HG02840 (cell line): Measurements from ENCODE around the gene SCAF4.
"Not testable (repeated sequence)": the region's sequence is repeated elsewhere in the genome, so short reads cannot be mapped to it uniquely, and the experiment has no call there.

Experiments
- ATAC-seq: cut with Tn5 transposase; IDR thresholded peaks from one replicate; pipeline ENCODE4 v1.9.1; 2021; ENCODE audit warnings: mild to moderate bottlenecking, moderate library complexity, moderate number of reproducible peaks; ENCODE audit not compliant: unreplicated experiment, low FRiP score

SCAF4 gene

DNA sequence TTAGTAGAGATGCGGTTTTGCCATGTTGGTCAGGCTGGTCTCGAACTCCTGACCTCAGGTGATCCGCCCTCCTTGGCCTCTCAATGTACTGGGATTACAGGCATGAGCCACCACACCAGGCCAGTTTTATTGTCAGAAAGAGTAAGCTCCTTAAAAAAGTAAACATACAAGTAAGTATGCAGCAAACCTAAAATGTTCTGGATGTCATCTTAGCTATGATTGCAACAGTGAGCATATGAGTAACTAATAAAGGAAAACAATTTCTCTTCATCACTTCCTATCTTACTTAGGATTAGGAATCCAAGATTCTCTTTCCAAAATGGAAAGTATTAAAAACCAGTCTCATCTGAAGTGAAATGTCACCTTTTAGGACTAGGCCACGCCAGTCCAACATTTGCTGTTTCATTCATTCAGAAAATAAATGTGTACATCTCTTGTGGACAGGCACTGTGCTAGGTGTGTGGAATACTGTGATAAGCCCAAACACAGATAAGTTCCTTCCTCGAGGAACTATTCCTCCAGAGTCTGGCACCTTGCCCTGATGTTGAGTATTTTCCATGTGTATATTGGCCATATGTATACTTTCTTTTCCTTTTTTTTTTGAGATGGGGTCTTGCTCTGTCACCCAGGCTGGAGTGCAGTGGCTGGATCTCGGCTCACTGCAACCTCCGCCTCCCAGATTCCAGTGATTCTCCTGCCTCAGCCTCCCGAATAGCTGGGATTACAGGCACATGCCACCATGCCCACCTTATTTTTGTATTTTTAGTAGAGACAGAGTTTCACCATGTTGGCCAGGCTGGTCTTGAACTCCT is 5.9 kb upstream of the SCAF4 start:
- not testable (repeated sequence) for ATAC-seq

DNA sequence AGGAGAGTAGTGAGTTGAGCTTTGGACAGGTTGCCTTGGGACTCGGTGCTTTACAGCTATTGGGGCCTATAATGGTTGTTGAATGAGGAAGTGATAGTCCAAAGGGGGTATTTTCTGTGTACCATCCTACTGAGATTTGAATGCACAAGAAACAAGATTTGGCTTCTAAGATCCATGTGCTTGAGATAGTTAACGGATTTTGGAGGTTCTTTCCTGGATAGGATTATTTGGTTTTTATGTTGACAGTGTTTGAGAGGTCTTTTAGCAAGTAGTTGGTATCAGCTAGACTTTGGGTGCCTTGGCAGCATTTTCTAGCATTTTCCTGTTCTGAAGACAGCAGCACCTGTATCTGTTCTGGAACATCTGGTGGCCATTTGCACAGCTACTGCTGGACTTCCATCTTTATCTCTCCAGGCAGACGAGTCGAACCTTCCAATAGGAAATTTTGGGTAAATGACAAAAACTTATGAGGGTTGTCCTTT is 3.6 kb upstream of the SCAF4 start:
- ATAC-seq = no peak

GRCh38 chr21:31733551-31734149 is 1.7 kb upstream of the SCAF4 start:
- no peak for ATAC-seq

DNA sequence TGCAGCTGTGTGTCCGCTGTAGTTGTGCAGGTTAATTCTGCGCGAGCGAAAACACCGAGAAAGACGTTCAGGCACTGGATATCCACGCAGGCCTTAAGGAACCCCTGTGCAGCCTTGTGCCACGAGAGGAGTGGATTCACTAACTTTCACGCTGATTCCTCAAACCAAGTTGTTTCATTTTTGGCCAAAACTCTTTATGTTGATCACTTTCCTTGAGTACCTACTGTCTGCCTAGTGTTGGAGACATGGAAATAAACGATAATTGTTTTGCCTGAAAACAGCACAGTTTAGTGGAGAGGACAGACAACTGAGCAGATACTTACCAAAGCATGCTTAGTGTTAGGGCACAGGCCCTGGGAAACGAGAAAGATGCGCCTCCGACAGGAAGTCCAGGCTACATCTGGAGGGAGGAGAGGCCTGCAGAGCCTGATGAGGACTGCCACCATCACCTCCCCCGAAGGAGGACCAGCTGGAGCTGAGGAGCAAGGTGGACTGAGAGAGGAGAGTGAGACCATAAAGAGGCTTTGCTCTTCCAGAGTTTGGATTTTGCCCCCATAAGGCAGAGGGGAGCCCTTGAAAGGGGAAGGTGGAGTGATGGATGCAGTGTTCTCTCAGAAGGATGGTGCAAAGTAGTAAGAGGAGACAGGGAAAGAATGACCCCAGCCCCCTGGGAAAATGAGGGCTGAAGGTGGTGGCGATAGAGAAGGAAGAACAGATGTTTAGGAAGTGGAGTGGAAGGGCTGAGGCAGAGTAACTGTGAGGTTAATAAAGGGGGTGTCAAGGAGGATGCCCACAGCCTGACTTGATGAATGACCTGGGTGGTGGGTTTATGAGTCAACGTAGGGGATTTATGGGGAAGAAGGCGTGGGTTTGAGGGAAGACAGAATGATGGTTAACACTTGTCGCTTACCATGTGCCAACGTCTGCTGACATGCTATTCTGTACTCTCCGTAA is 956 bp upstream of the SCAF4 start:
- no peak for ATAC-seq

GRCh38 chr21:31731056-31731856 is 662 bp downstream of the SCAF4 start:
- ATAC-seq = peak; percentile 10

GRCh38 chr21:31730712-31731055 is 1.2 kb downstream of the SCAF4 start:
- no peak for ATAC-seq

GRCh38 chr21:31729622-31730343 is 2.1 kb downstream of the SCAF4 start:
- ATAC-seq = no peak

GRCh38 chr21:31728952-31729351 is 3.0 kb downstream of the SCAF4 start:
- no peak for ATAC-seq

- ATAC-seq = no peak
These were observed 3.7 kb downstream of the SCAF4 start for GRCh38 chr21:31728191-31728590.

DNA sequence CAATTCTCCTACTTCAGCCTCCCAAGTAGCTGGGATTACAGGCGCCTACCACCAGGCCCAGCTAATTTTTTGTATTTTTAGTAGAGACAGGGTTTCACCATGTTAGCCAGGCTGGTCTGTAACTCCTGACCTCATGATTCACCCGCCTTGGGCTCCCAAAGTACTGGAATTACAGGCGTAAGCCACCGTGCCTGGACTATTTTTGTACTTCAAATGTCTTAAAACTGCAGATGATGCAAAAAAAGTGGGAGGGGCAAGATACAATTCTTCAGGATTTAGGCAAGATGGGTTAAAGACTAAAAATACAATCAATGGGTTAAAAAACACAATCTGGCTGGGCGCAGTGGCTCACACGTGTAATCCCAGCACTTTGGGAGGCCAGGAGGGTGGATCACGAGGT is 4.7 kb downstream of the SCAF4 start:
- ATAC-seq = no peak

DNA sequence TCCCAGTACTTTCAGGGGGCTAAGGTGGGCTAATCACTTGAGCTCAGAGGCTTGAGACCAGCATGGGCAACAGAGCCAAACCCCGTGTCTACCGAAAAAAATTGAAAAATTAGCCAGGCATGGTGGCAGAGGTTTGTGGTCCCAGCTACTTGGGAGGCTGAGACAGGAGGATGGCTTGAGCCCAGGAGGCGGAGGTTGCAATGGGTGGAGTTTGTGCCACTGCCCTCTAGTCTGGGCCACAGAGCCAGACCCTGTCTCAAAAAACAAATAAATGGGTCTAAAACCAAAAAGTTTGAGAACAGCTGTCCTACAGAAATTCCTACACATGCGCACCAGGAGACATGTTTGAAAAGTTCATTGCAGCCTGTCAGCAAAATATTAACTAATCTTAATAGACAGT is 5.5 kb downstream of the SCAF4 start:
- ATAC-seq = no peak

DNA sequence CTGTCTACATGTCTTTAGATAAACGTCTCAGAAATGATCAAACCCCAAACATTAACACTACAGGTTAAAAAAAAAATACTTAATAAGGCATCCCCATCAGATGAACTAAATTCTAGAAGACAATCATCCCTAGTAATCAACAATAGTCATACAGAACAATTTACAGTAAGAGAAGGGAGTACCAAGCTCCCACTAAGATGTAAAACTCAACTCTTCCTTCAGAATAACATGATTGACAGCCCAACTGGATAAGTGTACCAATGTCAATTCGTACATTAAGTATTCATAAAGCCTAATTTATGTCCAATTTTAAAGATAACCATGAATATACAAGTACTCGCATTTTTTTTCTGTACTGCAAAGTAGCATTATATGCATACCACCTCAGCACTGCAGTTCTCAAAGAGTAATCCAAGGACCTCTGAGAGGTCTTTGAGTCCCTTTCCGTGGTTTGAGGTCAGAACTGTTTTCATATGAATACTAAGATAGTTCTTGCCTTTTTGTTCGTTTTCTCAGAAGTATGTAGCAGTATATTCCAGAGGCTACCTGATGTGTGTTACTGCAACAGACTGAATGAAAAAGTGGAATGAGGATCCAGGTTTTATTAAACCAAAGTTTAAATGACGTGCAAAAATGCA is 6.6 kb downstream of the SCAF4 start:
- no peak for ATAC-seq

DNA sequence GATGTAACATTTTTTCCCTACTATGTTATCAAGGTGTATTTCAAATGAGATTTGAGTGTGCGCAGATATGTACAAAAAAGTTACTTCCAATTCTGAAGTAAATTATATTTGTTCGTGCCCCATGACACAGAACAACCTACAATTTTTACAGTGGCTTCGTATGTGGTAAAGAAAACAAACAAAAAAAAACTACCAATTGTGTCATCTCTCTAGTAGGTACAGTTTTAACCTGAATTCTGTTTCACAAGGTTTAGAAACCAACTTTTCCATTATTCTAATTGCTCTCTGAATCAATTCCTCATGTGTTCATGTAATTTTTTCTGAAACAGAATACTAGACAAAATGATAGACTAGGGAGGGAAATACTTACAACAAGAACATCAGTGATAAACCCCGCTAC is 7.4 kb downstream of the SCAF4 start:
- ATAC-seq = no peak

DNA sequence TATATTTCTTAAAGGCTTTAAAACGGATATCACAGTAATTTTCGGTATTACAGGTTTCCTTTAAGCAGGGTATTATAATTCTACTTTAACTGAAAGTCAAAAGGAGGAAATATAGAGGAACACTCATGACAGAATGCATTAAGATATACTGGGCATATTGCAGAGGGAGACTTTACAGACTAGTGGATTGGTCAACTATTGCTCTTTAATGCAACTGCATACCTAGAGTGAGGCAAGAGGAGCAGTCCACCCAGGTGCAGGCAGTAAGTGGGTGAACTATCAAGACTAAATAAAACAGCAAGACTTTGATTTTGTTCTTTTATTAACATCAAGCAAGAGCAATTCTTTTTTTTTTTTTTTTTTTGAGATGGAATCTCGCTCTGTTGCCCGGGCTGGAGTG is 10.5 kb downstream of the SCAF4 start:
- no peak for ATAC-seq

DNA sequence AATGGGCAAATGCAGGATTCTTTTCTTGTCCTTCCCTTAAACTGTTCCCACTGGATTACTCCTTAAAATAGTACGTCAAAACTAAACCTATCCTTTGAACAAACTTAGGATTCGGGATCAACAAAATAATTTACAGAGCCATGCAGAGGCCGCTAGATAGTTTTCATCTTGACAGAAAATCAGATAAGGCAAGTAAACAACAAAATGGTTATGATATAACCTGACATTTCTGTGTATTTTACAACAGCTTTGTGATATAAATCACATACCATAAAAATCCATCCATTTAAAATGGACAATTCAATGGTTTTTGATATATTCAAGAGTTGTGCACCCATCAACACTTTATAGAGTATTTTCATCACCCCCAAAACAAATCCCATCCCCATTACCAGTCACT is 11.2 kb downstream of the SCAF4 start:
- ATAC-seq = no peak

- ATAC-seq = no peak
These were observed 11.6 kb downstream of the SCAF4 start for GRCh38 chr21:31720330-31720729.

- no peak for ATAC-seq
These were observed 15.8 kb downstream of the SCAF4 start for GRCh38 chr21:31716106-31716505.

DNA sequence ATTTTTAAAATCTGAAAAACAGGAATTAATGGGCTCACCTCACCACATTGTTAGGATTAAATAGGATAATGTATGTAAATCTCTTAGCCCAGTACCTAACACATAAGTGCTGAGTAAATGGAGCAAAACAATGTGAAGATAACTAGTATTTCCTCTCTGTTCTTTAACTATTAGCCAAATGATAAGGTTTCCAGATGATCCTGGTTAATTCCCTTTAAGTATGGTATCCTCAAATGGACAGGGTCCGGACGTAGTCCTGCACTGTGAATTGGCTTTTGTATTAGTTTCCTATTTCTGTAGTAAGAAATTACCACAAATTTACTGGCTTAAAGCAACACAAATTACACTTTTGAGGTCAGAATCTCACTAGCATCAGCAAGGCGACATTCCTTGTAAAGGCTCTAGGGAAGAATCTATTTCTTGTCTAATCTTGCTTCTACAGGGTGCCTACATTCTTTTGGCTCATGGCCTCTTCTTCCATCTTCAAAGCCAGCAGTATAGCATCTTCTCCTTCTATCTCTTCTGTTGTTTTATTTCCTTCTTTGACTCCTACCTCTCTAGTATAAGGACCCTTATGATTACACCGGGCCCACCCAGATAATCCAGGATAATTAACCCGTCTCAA is 17.1 kb downstream of the SCAF4 start:
- ATAC-seq = no peak
